ENCODE measurements around the gene TF.

The TF gene

DNA sequence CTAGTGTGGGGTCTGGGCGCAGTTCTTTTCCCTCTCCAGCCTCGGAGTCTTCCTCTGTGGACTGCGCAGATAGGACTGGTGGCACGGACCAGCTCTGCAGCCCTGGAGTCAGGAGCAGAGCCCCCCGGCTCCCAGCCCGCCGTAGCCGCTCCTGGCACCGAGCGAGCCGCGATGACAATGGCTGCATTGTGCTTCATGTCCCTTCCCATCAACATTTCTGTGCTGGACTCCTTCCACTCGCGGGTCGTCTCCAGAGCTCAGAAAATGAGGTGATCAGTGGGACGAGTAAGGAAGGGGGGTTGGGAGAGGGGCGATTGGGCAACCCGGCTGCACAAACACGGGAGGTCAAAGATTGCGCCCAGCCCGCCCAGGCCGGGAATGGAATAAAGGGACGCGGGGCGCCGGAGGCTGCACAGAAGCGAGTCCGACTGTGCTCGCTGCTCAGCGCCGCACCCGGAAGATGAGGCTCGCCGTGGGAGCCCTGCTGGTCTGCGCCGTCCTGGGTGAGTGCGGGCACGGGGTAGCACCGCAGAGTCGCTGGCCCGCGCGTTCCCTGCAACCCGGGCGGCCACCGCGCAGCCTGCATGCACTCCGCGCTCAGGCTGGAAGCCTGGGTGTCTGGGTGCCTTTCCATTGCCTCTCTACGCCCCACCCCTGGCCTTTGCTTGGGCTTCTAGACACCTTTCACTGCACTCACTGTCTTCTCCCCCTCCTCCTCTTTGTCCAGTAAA lies at the start of gene TF:
Gene TF, plus strand, starts transcription at position 413 of the 731 bp plus-strand sequence. Its CDS starts 48 bp downstream, at position 461.
- no peaks in the 10 kb centered on the region for H3K4me1 ChIP-seq (ENCODE audit: control insufficient read depth, insufficient read depth, low read length)
- no peaks in the 10 kb centered on the region for H3K9me3 ChIP-seq (ENCODE audit: control insufficient read depth, insufficient read depth, low read length)
- no peak within 1 kb of the TSS for H3K4me3 ChIP-seq (ENCODE audit: low read depth, low read length)
- no peak within 1 kb of the TSS for H3K9ac ChIP-seq (ENCODE audit: low read depth, low read length)
- no peaks in the 10 kb centered on the region for H3K36me3 ChIP-seq (ENCODE audit: control insufficient read depth, insufficient read depth, low read length)
- peaks cover 2% of the 10 kb centered on the region for H3K27me3 ChIP-seq (ENCODE audit: control insufficient read depth, insufficient read depth, low read length)

DNA sequence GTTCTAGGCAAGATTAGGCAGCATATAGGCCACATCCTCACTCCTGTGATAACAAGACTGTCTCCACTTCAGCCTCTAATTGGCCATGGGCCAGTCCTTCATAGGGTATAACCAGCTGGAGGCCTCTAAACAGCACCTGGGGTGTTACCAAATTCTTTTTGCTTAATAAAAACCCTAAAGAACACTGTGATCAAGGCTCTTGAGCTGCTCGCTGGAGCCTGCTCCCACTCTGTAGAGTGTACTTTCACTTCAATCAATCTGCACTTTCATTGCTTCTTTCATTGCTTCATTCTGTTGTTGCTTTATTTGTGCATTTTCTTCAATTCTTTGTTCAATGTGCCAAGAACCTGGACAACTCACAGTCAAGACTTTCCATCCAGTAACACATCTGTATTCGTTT lies 48.2 kb upstream of the TF start:
- Histone ChIP-seq H3K27me3 (ENCODE audit: control insufficient read depth, insufficient read depth, low read length) (no peaks in the 10 kb centered on the region), H3K9ac (ENCODE audit: low read depth, low read length) (no peak overlapping the region), H3K4me1 (ENCODE audit: control insufficient read depth, insufficient read depth, low read length) (no peaks in the 10 kb centered on the region), H3K36me3 (ENCODE audit: control insufficient read depth, insufficient read depth, low read length) (no peaks in the 10 kb centered on the region), H3K4me3 (ENCODE audit: low read depth, low read length) (no peak overlapping the region), H3K9me3 (ENCODE audit: control insufficient read depth, insufficient read depth, low read length) (no peaks in the 10 kb centered on the region)

GRCh38 chr3:133699467-133699866 lies 46.7 kb upstream of the TF start:
- Histone ChIP-seq H3K4me3 (ENCODE audit: low read depth, low read length) (no peak overlapping the region), H3K9me3 (ENCODE audit: control insufficient read depth, insufficient read depth, low read length) (no peaks in the 10 kb centered on the region), H3K27me3 (ENCODE audit: control insufficient read depth, insufficient read depth, low read length) (no peaks in the 10 kb centered on the region), H3K9ac (ENCODE audit: low read depth, low read length) (no peak overlapping the region), H3K36me3 (ENCODE audit: control insufficient read depth, insufficient read depth, low read length) (no peaks in the 10 kb centered on the region), H3K4me1 (ENCODE audit: control insufficient read depth, insufficient read depth, low read length) (no peaks in the 10 kb centered on the region)

GRCh38 chr3:133699903-133700302 lies 46.3 kb upstream of the TF start:
- Histone ChIP-seq H3K4me3 (ENCODE audit: low read depth, low read length) (no peak overlapping the region), H3K4me1 (ENCODE audit: control insufficient read depth, insufficient read depth, low read length) (no peaks in the 10 kb centered on the region), H3K27me3 (ENCODE audit: control insufficient read depth, insufficient read depth, low read length) (no peaks in the 10 kb centered on the region), H3K36me3 (ENCODE audit: control insufficient read depth, insufficient read depth, low read length) (no peaks in the 10 kb centered on the region), H3K9me3 (ENCODE audit: control insufficient read depth, insufficient read depth, low read length) (no peaks in the 10 kb centered on the region), H3K9ac (ENCODE audit: low read depth, low read length) (no peak overlapping the region)

DNA sequence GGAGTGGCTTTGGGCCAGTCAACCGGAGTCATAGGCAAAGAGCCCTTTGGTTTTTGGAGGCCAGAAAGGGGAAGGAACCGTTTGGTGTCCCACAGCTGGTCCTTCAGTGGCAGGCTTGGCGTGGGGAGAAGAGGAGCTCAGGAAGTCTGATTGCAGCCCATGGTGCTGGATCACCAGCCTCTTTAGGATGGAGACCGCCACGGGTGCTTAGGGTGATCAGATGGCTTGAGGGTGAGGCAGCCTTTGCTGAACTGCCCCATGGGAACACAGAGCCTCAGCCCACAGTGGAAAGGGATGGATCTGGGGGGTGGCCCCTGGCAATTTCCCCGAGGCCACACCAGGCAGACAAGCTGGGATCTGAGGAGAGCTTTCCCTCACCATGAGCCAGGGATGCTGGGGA lies 45.8 kb upstream of the TF start:
- H3K9ac ChIP-seq (ENCODE audit: low read depth, low read length): no peak overlapping the region
- H3K36me3 ChIP-seq (ENCODE audit: control insufficient read depth, insufficient read depth, low read length): no peaks in the 10 kb centered on the region
- no peak overlapping the region for H3K4me3 ChIP-seq (ENCODE audit: low read depth, low read length)
- H3K4me1 ChIP-seq (ENCODE audit: control insufficient read depth, insufficient read depth, low read length): no peaks in the 10 kb centered on the region
- H3K27me3 ChIP-seq (ENCODE audit: control insufficient read depth, insufficient read depth, low read length): no peaks in the 10 kb centered on the region
- H3K9me3 ChIP-seq (ENCODE audit: control insufficient read depth, insufficient read depth, low read length): no peaks in the 10 kb centered on the region

- H3K9me3 ChIP-seq (ENCODE audit: control insufficient read depth, insufficient read depth, low read length): no peaks in the 10 kb centered on the region
- H3K4me3 ChIP-seq (ENCODE audit: low read depth, low read length): no peak overlapping the region
- H3K9ac ChIP-seq (ENCODE audit: low read depth, low read length): no peak overlapping the region
- H3K27me3 ChIP-seq (ENCODE audit: control insufficient read depth, insufficient read depth, low read length): no peaks in the 10 kb centered on the region
- no peaks in the 10 kb centered on the region for H3K36me3 ChIP-seq (ENCODE audit: control insufficient read depth, insufficient read depth, low read length)
- no peaks in the 10 kb centered on the region for H3K4me1 ChIP-seq (ENCODE audit: control insufficient read depth, insufficient read depth, low read length)
Measured at GRCh38 chr3:133701435-133702358, 44.5 kb upstream of the TF start.

GRCh38 chr3:133703915-133704314 lies 42.3 kb upstream of the TF start:
- Histone ChIP-seq H3K9me3 (ENCODE audit: control insufficient read depth, insufficient read depth, low read length) (no peaks in the 10 kb centered on the region), H3K4me3 (ENCODE audit: low read depth, low read length) (no peak overlapping the region), H3K27me3 (ENCODE audit: control insufficient read depth, insufficient read depth, low read length) (no peaks in the 10 kb centered on the region), H3K36me3 (ENCODE audit: control insufficient read depth, insufficient read depth, low read length) (no peaks in the 10 kb centered on the region), H3K4me1 (ENCODE audit: control insufficient read depth, insufficient read depth, low read length) (no peaks in the 10 kb centered on the region), H3K9ac (ENCODE audit: low read depth, low read length) (no peak overlapping the region)

- no peaks in the 10 kb centered on the region for H3K36me3 ChIP-seq (ENCODE audit: control insufficient read depth, insufficient read depth, low read length)
- no peak overlapping the region for H3K9ac ChIP-seq (ENCODE audit: low read depth, low read length)
- no peaks in the 10 kb centered on the region for H3K27me3 ChIP-seq (ENCODE audit: control insufficient read depth, insufficient read depth, low read length)
- no peaks in the 10 kb centered on the region for H3K4me1 ChIP-seq (ENCODE audit: control insufficient read depth, insufficient read depth, low read length)
- no peaks in the 10 kb centered on the region for H3K9me3 ChIP-seq (ENCODE audit: control insufficient read depth, insufficient read depth, low read length)
- no peak overlapping the region for H3K4me3 ChIP-seq (ENCODE audit: low read depth, low read length)
Measured at GRCh38 chr3:133706033-133706432, 40.2 kb upstream of the TF start.

DNA sequence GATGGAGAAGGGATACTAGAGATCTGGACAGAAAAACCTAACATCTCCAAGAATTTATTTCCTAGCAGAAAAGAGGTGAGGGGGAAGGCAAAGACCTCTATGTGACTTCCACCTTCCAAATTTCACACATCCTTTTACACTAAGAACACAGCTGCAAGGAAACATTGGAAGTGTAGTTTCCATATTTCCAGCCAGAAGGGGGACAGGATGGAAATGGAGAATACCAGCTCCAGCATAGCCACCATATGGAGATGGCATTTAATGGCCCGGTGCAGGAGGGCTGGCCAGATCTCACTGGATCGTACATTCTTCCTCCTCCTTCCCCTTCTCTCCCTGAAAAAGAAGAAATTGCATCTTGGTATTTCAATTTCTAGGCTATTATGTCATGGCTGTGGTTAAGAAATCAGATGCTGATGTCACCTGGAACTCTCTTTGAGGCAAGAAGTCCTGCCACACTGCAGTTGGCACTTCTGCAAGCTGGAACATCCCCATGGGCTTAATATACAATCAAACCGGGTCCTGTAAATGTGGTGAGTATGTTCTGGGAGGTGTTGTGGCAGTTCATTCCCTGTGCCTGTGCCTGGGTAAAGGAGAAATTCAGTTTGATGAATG lies 36.9 kb upstream of the TF start:
- Histone ChIP-seq H3K36me3 (ENCODE audit: control insufficient read depth, insufficient read depth, low read length) (no peaks in the 10 kb centered on the region), H3K9ac (ENCODE audit: low read depth, low read length) (no peak overlapping the region), H3K27me3 (ENCODE audit: control insufficient read depth, insufficient read depth, low read length) (no peaks in the 10 kb centered on the region), H3K4me3 (ENCODE audit: low read depth, low read length) (no peak overlapping the region), H3K9me3 (ENCODE audit: control insufficient read depth, insufficient read depth, low read length) (no peaks in the 10 kb centered on the region), H3K4me1 (ENCODE audit: control insufficient read depth, insufficient read depth, low read length) (no peaks in the 10 kb centered on the region)

GRCh38 chr3:133711013-133711412 lies 35.2 kb upstream of the TF start:
- H3K9ac ChIP-seq (ENCODE audit: low read depth, low read length): no peak overlapping the region
- no peaks in the 10 kb centered on the region for H3K9me3 ChIP-seq (ENCODE audit: control insufficient read depth, insufficient read depth, low read length)
- H3K36me3 ChIP-seq (ENCODE audit: control insufficient read depth, insufficient read depth, low read length): no peaks in the 10 kb centered on the region
- no peak overlapping the region for H3K4me3 ChIP-seq (ENCODE audit: low read depth, low read length)
- no peaks in the 10 kb centered on the region for H3K27me3 ChIP-seq (ENCODE audit: control insufficient read depth, insufficient read depth, low read length)
- H3K4me1 ChIP-seq (ENCODE audit: control insufficient read depth, insufficient read depth, low read length): no peaks in the 10 kb centered on the region

DNA sequence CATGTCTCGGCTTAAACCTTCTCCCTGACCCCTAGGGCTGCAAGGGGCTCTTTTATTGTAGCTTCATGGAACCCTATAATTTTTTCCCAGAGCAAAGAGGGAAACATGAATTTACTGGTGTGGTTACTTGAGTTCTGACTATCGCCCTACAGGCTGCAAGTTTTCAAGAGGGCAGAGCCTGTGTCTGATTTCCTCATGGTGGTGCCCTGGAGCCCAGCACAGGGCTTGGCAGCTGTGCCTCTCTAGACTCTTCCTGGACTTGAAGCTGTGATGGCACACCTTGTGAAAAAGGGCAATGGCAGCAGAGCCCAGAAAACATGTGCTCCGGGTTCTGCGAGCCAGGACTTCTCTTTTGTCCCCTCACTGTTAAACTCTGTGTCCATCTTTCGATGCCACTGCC lies 34.2 kb upstream of the TF start:
- Histone ChIP-seq H3K9ac (ENCODE audit: low read depth, low read length) (no peak overlapping the region), H3K27me3 (ENCODE audit: control insufficient read depth, insufficient read depth, low read length) (no peaks in the 10 kb centered on the region), H3K4me3 (ENCODE audit: low read depth, low read length) (no peak overlapping the region), H3K36me3 (ENCODE audit: control insufficient read depth, insufficient read depth, low read length) (no peaks in the 10 kb centered on the region), H3K4me1 (ENCODE audit: control insufficient read depth, insufficient read depth, low read length) (no peaks in the 10 kb centered on the region), H3K9me3 (ENCODE audit: control insufficient read depth, insufficient read depth, low read length) (no peaks in the 10 kb centered on the region)
